Measurements from ENCODE around the gene DSN1.
A peak's percentile ranks its signal among the peaks of the same experiment; 100 is the strongest.

DNA sequence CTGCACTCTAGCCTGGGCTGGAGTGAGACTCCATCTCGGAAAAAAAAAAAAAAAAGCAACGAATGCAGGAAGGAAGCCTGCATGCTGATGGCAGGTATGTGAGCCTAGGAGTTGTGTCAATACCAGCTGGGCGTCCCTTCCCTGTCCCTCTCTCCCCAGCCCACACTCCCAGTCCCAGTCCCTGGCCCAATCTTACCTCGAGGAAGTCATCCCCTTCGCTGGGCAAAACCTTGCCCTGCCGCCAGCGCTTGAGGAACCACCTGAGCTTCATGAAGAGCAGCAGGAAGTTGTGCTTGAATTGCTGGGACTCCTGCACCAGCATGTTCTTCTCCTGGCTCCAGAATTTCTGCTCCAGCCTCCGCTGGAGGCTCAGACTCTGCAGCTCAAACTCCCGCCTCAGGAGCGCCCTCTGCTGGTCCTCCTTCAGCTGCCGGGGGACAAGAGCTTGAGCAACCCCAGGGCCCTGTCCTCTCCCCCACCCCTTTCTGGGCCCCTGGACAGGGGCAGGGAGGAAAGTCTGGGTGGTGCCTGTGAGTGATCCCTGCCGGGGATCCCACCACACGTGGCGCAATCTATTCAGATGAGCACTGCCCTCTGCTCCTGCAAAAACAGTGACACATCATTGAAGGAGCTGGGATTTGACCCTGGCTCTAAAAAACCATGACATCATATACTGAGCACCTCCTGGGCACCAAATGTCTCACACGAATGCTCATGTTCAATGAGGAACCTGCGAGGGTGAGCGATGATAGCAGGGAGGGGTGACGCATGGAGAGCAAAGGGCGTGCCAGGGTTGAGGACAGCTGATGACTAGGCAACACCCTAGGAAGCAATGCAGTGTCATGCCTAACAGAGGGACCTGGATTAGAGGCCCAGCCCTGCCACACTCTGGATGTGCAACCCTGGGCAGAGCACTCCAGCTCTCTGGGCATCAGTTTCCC is 35.0 kb upstream of the DSN1 start:
- TF ChIP-seq CTCF (conservative IDR thresholded peaks at IDR 0.05; ENCODE audit: low read length) (peak; percentile 94), EZH2phosphoT487 (IDR thresholded peaks at IDR 0.05; ENCODE audit: borderline replicate concordance) (no peak)

All from Loucy (cell line).